ENCODE measurements around the gene ZNF101.

- TF ChIP-seq NR1H2 (CRISPR knock-in tag; IDR thresholded peaks at IDR 0.05) (no peak), TP53 (CRISPR knock-in tag; IDR thresholded peaks at IDR 0.05) (no peak), CTCF (IDR thresholded peaks at IDR 0.05) (no peak), ZSCAN18 (CRISPR knock-in tag; IDR thresholded peaks at IDR 0.05) (no peak), E2F5 (CRISPR knock-in tag; IDR thresholded peaks at IDR 0.05) (no peak), ZBTB21 (CRISPR knock-in tag; IDR thresholded peaks at IDR 0.05; ENCODE audit: borderline replicate concordance) (no peak), NFYB (CRISPR knock-in tag; conservative IDR thresholded peaks at IDR 0.05; ENCODE audit: low read depth) (no peak)
These were observed 6.3 kb upstream of the ZNF101 start for GRCh38 chr19:19662344-19662743.
